AG04450 (cell line): Measurements from ENCODE around the gene WDR64. TPM values are rescaled to one million over a fixed set of nuclear protein-coding genes. Genes with fewer than 3 reads are reported as not detected.

Source experiments
- CTCF ChIA-PET: fragments of 300-600, 350-600 bp; formaldehyde crosslinking; extraction: SDS; loops from one replicate; lab custom pipeline; 2022; ENCODE audit warnings: antibody characterized with exemption, inconsistent platforms; lab: Charles Lee
- POLR2A ChIA-PET: fragments of 350-600 bp; formaldehyde crosslinking; extraction: SDS; loops from one replicate; lab custom pipeline; 2021; ENCODE audit warnings: antibody characterized with exemption, inconsistent platforms; lab: Yijun Ruan, JAX
- DNase-seq: peaks from one replicate; pipeline ENCODE4 v3.0.0-alpha.2; 2011; ENCODE audit warnings: low read depth, low spot score
- H3K27ac ChIP-seq: one replicate; pipeline ENCODE4 v1.5.1; 2012; ENCODE audit warnings: low read depth, low read length, control low read depth
- H3K27me3 ChIP-seq: one replicate; pipeline ENCODE4 v1.6.0; 2012; ENCODE audit warnings: low read length; ENCODE audit not compliant: control insufficient read depth, insufficient read depth
- H3K4me3 ChIP-seq: 2 replicates; pipeline ENCODE4 v1.5.1; 2011; ENCODE audit warnings: mild to moderate bottlenecking, low read depth, low read length, control low read depth
- H3K9me3 ChIP-seq: 2 replicates; pipeline ENCODE4 v1.5.1; 2012; ENCODE audit warnings: low read length; ENCODE audit not compliant: control insufficient read depth, insufficient read depth
- polyA plus RNA-seq: library from polyadenylated mRNA; depleted of rRNA; stranded (reverse); fragments of >200 nt; gene quantifications from 2 replicates; pipeline ENCODE4 v1.2.3, GENCODE V29; 2011
- TF ChIP-seq, protein P1 (sequence below): IDR thresholded peaks from 2 replicates; pipeline ENCODE4 v1.5.1; 2011; ENCODE audit warnings: low read depth, low read length, control low read depth, inconsistent platforms

The WDR64 gene
- polyA plus RNA-seq, 1 experiment: not detected

DNA sequence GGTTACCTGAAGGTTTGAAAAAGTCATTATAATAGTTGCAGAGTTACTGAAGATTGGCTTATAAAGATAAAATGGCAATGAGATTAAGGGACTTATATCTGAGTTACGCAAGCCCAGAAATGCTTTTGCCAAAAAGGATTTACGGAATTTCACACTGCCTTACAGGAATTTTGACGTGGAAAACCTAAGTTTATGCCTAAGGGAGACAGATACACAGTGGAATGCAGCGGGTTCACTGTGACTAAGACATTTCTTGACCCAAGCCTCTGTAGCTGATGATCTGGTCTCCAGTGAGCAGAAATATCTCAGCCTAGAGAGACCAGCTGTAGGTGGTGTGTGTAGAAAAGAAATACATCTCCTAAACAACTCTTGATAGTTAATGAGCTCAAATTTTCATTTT lies 185.8 kb downstream of the WDR64 start:
- Histone ChIP-seq H3K9me3 (no peaks in the 10 kb centered on the region), H3K27me3 (no peaks in the 10 kb centered on the region), H3K4me3 (no peak overlapping the region), H3K27ac (peak overlapping the region; percentile 92)
- TF ChIP-seq, protein P1, sequence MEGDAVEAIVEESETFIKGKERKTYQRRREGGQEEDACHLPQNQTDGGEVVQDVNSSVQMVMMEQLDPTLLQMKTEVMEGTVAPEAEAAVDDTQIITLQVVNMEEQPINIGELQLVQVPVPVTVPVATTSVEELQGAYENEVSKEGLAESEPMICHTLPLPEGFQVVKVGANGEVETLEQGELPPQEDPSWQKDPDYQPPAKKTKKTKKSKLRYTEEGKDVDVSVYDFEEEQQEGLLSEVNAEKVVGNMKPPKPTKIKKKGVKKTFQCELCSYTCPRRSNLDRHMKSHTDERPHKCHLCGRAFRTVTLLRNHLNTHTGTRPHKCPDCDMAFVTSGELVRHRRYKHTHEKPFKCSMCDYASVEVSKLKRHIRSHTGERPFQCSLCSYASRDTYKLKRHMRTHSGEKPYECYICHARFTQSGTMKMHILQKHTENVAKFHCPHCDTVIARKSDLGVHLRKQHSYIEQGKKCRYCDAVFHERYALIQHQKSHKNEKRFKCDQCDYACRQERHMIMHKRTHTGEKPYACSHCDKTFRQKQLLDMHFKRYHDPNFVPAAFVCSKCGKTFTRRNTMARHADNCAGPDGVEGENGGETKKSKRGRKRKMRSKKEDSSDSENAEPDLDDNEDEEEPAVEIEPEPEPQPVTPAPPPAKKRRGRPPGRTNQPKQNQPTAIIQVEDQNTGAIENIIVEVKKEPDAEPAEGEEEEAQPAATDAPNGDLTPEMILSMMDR: no peak
- DNase-seq: peak; percentile 94
- ChIA-PET POLR2A (interaction anchor here (0.8 to 1.6 kb wide), 7 partner anchors 10 to 321 kb away, joined by 3 to 7 read pairs (median 4); partner anchors contain the start of genes CHML, EXO1, FH and OPN3), CTCF (interaction anchor here (0.6 to 4.4 kb wide), 4 partner anchors 9 to 227 kb away, joined by 3 to 38 read pairs (median 4); partner anchors contain the start of gene EXO1)

DNA sequence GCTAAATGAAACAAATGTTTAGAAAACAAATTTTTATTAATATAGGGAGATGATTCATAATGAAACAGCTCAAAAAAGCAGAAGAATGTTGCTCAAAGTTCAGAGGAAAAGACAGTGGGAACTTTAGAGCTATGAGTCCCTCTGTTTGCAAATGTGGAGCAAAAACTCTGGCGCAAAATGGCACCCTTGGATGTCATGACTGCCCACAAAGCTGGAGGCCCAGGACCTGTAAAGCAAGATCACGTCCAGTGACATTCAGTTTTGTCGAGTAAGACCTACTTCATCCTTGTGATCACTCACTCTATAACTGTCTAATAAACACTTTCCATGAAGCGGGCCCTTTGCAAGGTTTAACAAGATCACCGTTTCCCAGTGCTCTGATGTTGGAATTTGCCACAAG lies 186.8 kb downstream of the WDR64 start:
- H3K4me3 ChIP-seq: no peak overlapping the region
- no peaks in the 10 kb centered on the region for H3K27me3 ChIP-seq
- H3K27ac ChIP-seq: no peak overlapping the region
- DNase-seq: no peak
- TF ChIP-seq, protein P1: no peak
- H3K9me3 ChIP-seq: no peaks in the 10 kb centered on the region
- POLR2A ChIA-PET: interaction anchor here (1.2 to 1.6 kb wide), 3 partner anchors 9 to 322 kb away, joined by 3 to 7 read pairs (median 4); partner anchors contain the start of gene EXO1
- CTCF ChIA-PET: interaction anchor here (1.3 to 4.4 kb wide), 4 partner anchors 9 to 228 kb away, joined by 3 to 38 read pairs (median 4); partner anchors contain the start of genes EXO1 and MAP1LC3C

- Histone ChIP-seq H3K4me3 (no peak overlapping the region), H3K9me3 (no peaks in the 10 kb centered on the region), H3K27ac (no peak overlapping the region), H3K27me3 (no peaks in the 10 kb centered on the region)
- TF ChIP-seq, protein P1: no peak
- POLR2A ChIA-PET: interaction anchor here (1.2 kb wide), 1 partner anchor 322 kb away, joined by 3 read pairs; no protein-coding TSS in a partner anchor
- no peak for DNase-seq
- CTCF ChIA-PET: interaction anchor here (1.3 to 4.4 kb wide), 3 partner anchors 8 to 228 kb away, joined by 3 to 38 read pairs (median 5); partner anchors contain the start of genes EXO1 and MAP1LC3C
Observed at GRCh38 chr1:241839369-241839979, 187.4 kb downstream of the WDR64 start.

DNA sequence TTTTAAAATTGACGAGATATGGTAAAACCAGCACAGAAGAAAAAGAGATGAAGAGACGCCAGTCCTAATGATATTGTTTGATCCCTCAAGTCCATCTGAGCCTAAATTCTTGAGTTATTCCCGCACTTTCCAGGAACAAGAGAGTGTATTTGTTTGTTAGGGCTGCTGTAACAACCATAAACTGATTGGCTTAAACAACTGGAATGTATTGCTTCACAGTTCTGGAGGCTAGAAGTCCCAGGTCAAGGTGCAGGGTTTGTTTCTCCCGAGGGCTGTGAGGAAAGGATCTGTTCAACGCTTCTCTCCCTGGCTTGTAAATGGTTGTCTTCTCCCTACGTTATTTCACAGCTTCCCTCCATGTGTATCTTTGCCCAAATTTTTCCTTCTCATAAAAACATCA lies 188.1 kb downstream of the WDR64 start:
- H3K9me3 ChIP-seq: no peaks in the 10 kb centered on the region
- TF ChIP-seq, protein P1: no peak
- ChIA-PET POLR2A (no interaction called here), CTCF (interaction anchor here (4.4 kb wide), 1 partner anchor 229 kb away, joined by 38 read pairs; no protein-coding TSS in a partner anchor)
- H3K27me3 ChIP-seq: no peaks in the 10 kb centered on the region
- no peak for DNase-seq
- no peak overlapping the region for H3K4me3 ChIP-seq
- H3K27ac ChIP-seq: no peak overlapping the region

GRCh38 chr1:241841691-241842090 lies 189.6 kb downstream of the WDR64 start:
- Histone ChIP-seq H3K4me3 (no peak overlapping the region), H3K27ac (no peak overlapping the region), H3K27me3 (no peaks in the 10 kb centered on the region), H3K9me3 (no peaks in the 10 kb centered on the region)
- ChIA-PET POLR2A (no interaction called here), CTCF (interaction anchor here (0.6 to 4.9 kb wide), 5 partner anchors 9 to 1372 kb away, joined by 3 to 42 read pairs (median 3); no protein-coding TSS in a partner anchor)
- no peak for DNase-seq
- TF ChIP-seq, protein P1: no peak
